ENCODE data around the gene KCNK18. TPM values are rescaled to one million over a fixed set of nuclear protein-coding genes. Genes with fewer than 3 reads are reported as not detected.

Gene KCNK18
- not detected for total RNA-seq

- H3K9me3 ChIP-seq: no peaks in the 10 kb centered on the region
- ATAC-seq: no peak
- intact Hi-C loops (cut with DNase I): no loop called here
- 76 to 78% methylated on average over 11 to 12 of the region's 12 CpGs for whole genome bisulfite sequencing, 2 donors
- no peak for DNase-seq
- no peaks in the 10 kb centered on the region for H3K27me3 ChIP-seq
- no peak within 1 kb of the TSS for H3K4me3 ChIP-seq
- H3K27ac ChIP-seq: no peak within 1 kb of the TSS
- TF ChIP-seq CTCF (IDR thresholded peaks at IDR 0.05) (no peak), POLR2A (IDR thresholded peaks at IDR 0.05) (no peak)
- H3K36me3 ChIP-seq (replicated peaks in 1 of 2; ENCODE audit: insufficient read depth in 1 of 2, low read depth in 2 of 2): no peaks in the 10 kb centered on the region
- no peaks in the 10 kb centered on the region for H3K4me1 ChIP-seq
Measured at GRCh38 chr10:117197189-117197588, at the start of gene KCNK18. Gene KCNK18, plus strand, starts transcription at chr10:117197489. Its CDS starts 0 bp downstream, at chr10:117197489.

GRCh38 chr10:117148284-117148683 lies 49.0 kb upstream of the KCNK18 start:
- 71 to 74% methylated on average over 3 of the region's 3 CpGs for WGBS, 2 donors
- no peaks in the 10 kb centered on the region for H3K4me1 ChIP-seq
- no peaks in the 10 kb centered on the region for H3K36me3 ChIP-seq (replicated peaks in 1 of 2; ENCODE audit: insufficient read depth in 1 of 2, low read depth in 2 of 2)
- H3K4me3 ChIP-seq: no peak overlapping the region
- intact Hi-C loops (cut with DNase I): no loop called here
- ATAC-seq (no peak), DNase-seq (no peak)
- no peaks in the 10 kb centered on the region for H3K9me3 ChIP-seq
- peaks cover 0 to 4% of the 10 kb centered on the region in 2 donors for H3K27me3 ChIP-seq
- TF ChIP-seq CTCF (IDR thresholded peaks at IDR 0.05) (no peak), POLR2A (IDR thresholded peaks at IDR 0.05) (no peak)
- no peak overlapping the region for H3K27ac ChIP-seq

- no peak for TF ChIP-seq POLR2A (IDR thresholded peaks at IDR 0.05)
- no peak for TF ChIP-seq CTCF (IDR thresholded peaks at IDR 0.05)
- H3K27me3 ChIP-seq: peaks cover 0 to 8% of the 10 kb centered on the region in 2 donors
- ATAC-seq: no peak
- H3K27ac ChIP-seq: no peak overlapping the region
- no peak for DNase-seq
- intact Hi-C loops (cut with DNase I): no loop called here
- no peaks in the 10 kb centered on the region for H3K4me1 ChIP-seq
- no peaks in the 10 kb centered on the region for H3K9me3 ChIP-seq
- no peak overlapping the region for H3K4me3 ChIP-seq
- H3K36me3 ChIP-seq (replicated peaks in 1 of 2; ENCODE audit: insufficient read depth in 1 of 2, low read depth in 2 of 2): no peaks in the 10 kb centered on the region
- 61 to 65% methylated on average over 3 of the region's 3 CpGs for WGBS, 2 donors
Measured at GRCh38 chr10:117152668-117153067, 44.6 kb upstream of the KCNK18 start.

- no peak for ATAC-seq
- 31 to 43% methylated on average over 2 of the region's 2 CpGs for WGBS, 2 donors
- no peak for TF ChIP-seq CTCF (IDR thresholded peaks at IDR 0.05)
- no peak for TF ChIP-seq POLR2A (IDR thresholded peaks at IDR 0.05)
Measured at GRCh38 chr10:117158297-117158696, 39.0 kb upstream of the KCNK18 start.

GRCh38 chr10:117159390-117159789 lies 37.9 kb upstream of the KCNK18 start:
- DNase-seq: no peak

More at GRCh38 chr10:117158297-117158696, 39.0 kb upstream of the KCNK18 start:
- no peak overlapping the region for H3K4me3 ChIP-seq
- H3K4me1 ChIP-seq: peaks cover 14% of the 10 kb centered on the region
- no peaks in the 10 kb centered on the region for H3K36me3 ChIP-seq (replicated peaks in 1 of 2; ENCODE audit: insufficient read depth in 1 of 2, low read depth in 2 of 2)
- no peak overlapping the region for H3K27ac ChIP-seq
- peaks cover 0 to 35% of the 10 kb centered on the region in 2 donors for H3K27me3 ChIP-seq
- intact Hi-C loops (cut with DNase I): no loop called here
- H3K9me3 ChIP-seq: no peaks in the 10 kb centered on the region
- DNase-seq: no peak

More at GRCh38 chr10:117159390-117159789, 37.9 kb upstream of the KCNK18 start:
- intact Hi-C loops (cut with DNase I): no loop called here
- peaks cover 0 to 42% of the 10 kb centered on the region in 2 donors for H3K27me3 ChIP-seq
- peaks cover 19% of the 10 kb centered on the region for H3K4me1 ChIP-seq
- no peak for ATAC-seq
- no peaks in the 10 kb centered on the region for H3K9me3 ChIP-seq
- 17 to 20% methylated on average over 6 of the region's 6 CpGs for WGBS, 2 donors
- TF ChIP-seq POLR2A (IDR thresholded peaks at IDR 0.05) (no peak), CTCF (IDR thresholded peaks at IDR 0.05) (no peak)
- no peak overlapping the region for H3K27ac ChIP-seq
- no peaks in the 10 kb centered on the region for H3K36me3 ChIP-seq (replicated peaks in 1 of 2; ENCODE audit: insufficient read depth in 1 of 2, low read depth in 2 of 2)
- no peak overlapping the region for H3K4me3 ChIP-seq

All from body of pancreas (tissue), 4 donors.